GM19455 (cell line): ENCODE data around the gene GDF7.

ENCODE experiments used
- ATAC-seq: cut with Tn5 transposase; IDR thresholded peaks from one replicate; pipeline ENCODE4 v1.9.1; 2021; ENCODE audit not compliant: unreplicated experiment

Gene GDF7

GRCh38 chr2:20666304-20667150, at the start of gene GDF7:
Gene GDF7 (plus strand): TSS chr2:20667144. CDS start chr2:20667240, 96 bp downstream.
- ATAC-seq = no peak

- no peak for ATAC-seq
Measured at GRCh38 chr2:20617892-20618467, 49.0 kb upstream of the GDF7 start.

DNA sequence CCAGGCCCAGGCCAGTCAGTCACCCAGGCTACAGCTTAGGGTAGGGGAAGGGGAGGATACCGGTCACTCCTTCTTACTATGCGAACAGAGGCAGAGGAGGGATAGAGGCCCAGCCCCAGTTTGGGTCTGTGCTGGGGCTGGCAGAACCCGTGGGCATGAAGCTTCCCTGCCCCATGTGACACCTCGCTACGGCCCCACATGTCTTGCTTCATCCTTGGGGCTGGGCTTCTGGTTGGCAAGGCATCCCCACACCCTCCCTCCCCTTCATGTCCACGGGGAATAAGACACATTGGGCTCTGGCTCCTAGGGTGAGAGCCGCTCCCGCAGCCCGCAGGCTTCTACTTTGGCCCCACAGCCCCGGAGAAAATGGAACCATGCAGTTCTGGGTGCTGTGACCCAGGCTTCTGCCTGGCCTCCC, 48.5 kb upstream of the GDF7 start:
- no peak for ATAC-seq

- no peak for ATAC-seq
Measured at GRCh38 chr2:20618886-20619521, 47.9 kb upstream of the GDF7 start.

DNA sequence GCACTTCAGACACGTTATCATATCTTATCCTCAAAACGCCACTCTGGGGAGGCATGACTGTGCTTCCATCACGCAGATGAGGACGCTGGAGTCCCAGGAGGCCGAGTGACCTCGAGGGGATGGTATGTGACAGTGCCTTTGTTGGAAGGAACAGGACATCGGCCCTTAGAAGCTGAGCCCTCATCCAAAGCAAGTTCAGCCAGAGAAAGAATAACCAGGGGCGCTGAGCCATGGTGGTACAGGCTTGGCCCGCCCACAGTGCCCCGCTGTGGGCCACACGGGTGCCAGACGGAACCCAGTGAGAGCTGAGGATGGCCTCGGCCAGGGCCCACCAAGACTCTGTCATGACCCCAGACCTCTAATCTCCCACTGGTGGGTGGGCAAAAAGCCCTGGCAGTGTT, 47.3 kb upstream of the GDF7 start:
- ATAC-seq = no peak

GRCh38 chr2:20620271-20620681, 46.7 kb upstream of the GDF7 start:
- no peak for ATAC-seq

DNA sequence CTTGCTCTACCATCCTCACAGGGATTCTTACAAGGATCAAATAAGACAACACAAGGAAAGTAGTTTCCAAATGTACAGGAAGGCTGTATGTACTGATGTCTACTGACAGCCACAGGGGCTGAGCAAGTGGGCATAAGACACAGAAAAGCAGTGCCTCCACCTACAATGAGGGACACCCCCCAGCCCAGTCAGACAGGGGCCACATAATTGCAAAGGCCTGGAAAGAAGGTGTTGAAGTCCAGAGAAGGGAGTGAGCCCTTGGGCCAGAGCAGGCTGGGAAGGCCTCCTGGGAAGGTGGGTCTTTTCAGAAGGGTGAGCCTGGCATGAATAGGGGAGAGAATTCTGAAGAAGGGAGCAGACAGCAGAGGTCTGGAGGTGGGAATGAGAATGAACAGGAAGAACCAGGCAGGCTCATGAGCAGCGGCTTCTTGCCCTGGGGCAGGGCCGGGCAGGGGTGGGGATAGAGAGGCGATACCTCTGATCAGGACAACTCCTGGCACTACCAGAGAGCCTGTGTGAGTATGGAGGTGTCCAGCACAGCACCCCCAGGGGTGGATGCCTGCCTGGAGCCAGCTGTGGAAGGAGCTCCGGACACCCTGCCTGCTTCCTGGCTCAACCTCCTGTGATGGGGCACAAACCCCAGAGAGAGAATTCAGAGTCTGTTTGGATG, 46.1 kb upstream of the GDF7 start:
- ATAC-seq = no peak

GRCh38 chr2:20621366-20622295, 45.3 kb upstream of the GDF7 start:
- no peak for ATAC-seq

GRCh38 chr2:20622296-20622686, 44.7 kb upstream of the GDF7 start:
- no peak for ATAC-seq

DNA sequence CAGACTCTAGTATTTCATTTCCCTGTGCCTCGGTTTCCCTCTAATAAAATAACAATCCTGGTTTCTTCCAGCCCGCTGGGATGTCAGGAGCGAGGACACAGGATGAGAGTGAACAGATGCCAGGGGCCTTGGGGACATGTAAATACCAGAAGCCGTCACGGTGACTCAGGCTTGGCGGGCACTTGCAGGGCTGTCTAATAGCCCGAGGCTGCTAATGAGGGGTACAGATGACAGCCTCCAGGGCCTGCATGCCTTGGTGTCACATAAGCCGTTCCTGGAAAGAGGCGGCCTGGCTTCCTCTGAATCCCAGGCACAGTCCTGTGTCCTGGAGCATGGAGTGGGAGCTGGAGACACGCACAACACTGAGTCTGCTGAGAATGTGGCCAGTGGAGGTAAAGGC, 44.2 kb upstream of the GDF7 start:
- no peak for ATAC-seq

- ATAC-seq = no peak
Measured at GRCh38 chr2:20623241-20623640, 43.7 kb upstream of the GDF7 start.

DNA sequence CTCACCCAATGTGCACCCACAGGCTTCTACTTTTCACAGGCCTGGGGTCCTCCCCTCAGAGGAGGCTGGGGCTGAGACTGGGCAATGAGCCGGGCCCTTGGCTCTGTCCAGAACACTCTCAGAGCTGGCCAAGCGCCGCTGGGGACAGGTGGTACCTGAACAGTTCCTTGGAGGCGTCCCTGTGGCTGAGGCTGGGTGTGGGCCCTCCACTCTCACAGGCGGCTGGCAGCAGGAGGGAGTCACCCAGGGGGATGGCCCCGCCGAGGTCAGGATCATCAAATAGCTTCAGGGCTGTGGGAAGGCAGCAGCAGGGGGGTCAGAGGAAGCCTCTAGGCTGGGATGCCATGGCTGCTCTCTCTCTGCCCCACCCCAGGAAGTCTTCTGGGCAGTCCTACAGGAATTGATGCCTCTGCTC, 43.2 kb upstream of the GDF7 start:
- no peak for ATAC-seq

- ATAC-seq = no peak
Measured at GRCh38 chr2:20624156-20624883, 42.6 kb upstream of the GDF7 start.

DNA sequence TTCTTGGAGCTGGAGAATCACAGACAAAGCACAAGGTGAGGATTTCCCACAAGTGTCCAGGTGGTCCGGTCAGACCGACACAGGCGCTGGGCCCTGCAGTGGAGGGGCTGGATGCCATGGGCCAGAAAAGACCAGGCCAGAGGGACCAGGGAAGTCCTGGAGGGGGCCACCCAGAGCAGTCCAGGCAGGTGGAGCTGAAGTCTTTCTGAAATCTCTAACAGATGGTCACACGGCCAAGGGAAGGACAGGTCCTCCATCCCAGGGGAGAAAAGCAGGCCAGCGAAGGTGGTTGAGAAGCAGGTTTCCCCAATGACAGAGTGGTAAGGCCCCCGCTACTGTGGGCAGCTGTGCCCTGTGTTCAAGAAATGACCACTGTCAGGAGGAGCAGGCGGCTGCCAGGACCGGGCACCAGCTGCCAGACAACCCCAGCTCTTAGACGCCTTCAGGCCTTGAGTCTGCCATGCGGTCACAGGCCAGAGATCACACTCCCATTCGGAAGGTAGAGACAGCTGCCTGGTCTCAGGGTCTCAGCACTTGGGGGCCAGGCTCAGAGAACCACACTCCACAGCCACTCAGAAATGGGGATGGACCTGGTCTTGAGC, 42.0 kb upstream of the GDF7 start:
- no peak for ATAC-seq

DNA sequence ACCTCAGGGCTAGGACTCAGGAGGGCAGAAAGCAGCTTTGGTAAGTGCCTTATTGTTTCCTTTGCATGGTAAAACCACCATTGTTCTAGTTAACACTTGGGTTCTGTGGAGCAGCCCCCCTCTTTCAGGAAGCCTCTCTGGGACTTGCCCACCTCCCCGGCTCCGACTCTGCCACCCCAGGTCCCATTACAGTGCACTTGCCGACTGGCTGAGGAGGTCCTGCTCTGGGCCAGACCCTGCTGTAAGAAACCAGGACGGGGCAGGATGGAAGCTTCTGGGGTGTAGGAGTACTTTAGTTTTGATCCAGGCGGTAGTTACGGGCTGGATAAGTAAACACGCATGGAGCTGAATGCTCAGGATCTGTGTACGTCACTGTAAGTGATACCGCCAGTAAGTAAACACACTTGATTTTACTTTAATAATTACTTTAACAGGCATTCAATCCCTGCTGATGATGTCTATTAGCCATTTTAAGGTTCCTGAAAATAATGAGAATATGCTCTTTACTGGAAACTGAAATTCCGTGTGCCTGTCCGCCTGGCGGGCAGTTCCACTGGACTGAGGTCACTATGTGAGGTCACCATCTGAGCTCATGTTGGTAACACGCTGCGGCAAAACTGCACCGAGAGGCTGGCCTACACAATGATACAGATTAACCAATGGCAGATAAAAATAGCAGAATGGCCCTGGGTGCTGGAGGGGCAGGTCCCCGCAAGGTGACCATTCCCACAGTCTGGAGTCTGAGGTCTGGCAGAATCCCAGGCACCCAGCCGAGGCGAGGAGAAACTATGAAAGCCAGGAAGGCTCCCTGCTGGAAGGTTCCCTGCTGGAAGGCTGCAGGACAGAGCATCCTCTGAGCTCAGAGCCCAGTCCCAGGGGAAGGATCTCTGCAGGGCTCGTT, 41.2 kb upstream of the GDF7 start:
- no peak for ATAC-seq

- no peak for ATAC-seq
Measured at GRCh38 chr2:20626392-20626697, 40.6 kb upstream of the GDF7 start.

DNA sequence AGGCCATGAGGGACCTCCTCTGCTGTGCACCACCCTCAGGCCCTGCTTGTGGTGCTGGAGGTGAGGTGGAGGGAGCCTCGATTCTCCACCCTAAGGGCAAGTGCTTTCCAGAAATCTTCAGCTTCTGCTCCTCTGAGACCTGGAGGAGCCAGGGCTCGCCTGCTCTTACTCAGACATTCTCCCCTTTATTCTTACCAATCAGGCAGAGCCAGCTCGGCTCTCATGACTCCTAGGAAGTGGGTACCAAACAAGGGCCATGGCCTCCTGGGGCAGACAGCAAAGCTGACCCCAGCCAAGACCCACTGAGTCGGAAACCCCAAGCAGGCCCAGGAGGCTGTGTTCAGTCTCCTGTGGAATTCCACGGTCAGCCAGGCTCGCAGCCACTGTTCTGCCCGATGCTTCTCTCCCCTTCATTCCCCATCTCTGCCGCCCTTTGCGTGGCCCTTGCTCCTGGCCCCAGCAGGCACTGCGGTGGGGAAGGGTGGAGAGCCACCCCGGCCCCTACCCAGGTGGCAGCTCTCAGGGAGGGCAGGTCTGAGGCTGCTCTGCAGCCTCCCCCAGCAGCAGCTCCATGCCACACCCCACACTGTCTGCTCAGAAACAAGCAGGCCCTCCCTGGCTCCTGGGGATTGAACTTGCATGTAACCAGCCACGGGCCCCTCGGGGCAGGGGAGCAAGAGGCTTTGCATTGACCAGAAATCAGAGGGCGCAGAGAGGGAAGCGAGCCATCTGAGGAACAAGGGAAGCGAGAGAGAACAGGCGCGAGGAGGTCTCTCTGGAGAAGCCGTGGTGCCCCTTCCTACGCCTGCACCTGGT, 40.0 kb upstream of the GDF7 start:
- no peak for ATAC-seq
